ENCODE results near the gene CNKSR2.

CNKSR2 gene

DNA sequence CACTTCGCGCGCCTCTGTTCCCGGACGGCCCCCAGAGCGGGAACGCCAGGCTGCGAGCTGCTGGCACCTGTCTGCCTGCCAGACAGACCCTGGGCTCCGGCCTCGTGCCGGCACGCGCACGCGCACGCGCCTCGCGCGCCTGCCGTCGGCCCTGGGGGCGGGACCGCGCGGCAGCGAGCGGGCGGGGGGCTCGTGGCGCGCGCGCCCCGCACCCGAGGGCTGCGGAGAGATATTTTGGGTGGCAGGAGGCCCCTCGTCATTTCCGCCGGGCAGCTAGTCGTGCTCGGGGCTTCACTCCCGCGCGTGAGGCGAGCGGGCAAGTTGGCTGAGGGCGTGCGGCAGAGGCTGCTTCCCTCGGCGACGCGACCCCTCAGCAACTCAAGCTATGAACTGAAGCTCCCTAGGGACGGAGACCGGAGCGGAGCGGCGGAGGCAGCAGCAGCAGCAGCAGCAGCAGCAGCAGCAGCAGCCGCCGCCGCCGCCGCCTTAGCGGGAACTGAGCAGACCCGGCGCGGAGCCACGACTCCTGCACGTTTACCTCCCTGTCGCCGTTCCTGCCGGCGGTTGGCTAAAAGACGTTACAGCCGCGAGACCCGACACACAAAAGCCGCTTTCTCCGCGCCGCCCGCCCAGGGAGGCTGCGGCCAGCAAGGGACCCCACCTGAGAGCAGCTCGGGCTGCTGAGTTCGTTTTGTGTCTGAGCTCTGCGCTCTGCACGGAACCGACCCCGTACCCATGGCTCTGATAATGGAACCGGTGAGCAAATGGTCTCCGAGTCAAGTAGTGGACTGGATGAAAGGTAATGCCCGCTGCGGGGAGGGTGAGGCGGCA, at the start of gene CNKSR2:
Gene CNKSR2, plus strand, starts transcription at position 256 of the 831 bp plus-strand sequence. Its CDS starts 480 bp downstream, at position 736.
- no peak for DNase-seq

DNA sequence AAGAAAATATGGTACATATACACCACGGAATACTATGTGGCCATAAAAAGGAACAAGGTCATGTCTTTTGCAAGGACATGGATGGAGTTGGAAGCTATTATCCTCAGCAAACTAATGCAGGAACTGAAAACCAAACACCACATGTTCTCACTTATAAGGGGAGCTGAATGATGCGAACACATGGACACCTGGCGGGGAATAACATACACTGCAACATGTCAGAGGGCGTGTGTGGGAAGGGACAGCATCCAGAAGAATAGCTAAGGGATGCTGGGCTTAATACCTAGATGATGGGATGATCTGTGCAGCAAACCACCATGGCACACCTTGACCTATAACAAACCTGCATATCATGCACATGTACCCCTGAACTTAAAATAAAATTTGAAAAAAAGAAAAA, 19.5 kb upstream of the CNKSR2 start:
- no peak for DNase-seq

DNA sequence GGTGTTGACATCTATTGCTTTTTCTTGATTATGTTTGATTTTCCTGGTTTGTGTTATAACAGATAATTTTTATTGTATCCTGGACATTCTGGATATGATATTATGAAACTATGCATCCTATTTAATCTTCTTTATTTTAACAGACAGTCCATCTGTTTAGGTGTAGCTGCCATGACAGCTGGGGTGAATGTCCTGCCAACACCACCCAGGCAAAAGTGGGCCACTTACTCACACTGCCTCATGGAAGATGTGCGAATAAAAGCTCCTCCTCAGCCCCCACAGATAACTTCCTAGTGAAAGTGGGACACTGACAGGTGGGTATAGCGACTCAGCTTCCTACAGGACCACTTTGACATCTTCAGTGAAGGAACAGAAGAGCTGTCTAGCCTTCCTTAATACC, 18.4 kb upstream of the CNKSR2 start:
- no peak for DNase-seq

DNA sequence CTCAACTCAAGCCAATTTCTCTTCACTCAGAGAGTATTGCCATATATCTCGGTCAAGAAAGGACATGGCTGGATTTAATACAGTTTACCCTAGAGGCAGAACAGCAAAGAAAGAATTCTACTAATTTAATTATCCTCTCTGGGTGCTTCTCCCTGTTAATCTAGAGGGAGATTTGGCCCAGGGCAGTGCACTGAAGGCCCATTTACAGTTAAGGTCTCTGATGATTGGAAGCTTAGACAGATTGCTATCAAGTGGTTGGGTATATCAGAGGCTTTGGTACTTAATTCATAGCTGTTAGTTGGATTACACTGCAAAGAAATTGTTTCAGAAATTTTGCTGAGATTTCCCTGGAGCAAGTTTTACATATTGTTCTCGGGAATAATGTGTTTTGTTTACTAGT, 4.6 kb upstream of the CNKSR2 start:
- DNase-seq: no peak

DNA sequence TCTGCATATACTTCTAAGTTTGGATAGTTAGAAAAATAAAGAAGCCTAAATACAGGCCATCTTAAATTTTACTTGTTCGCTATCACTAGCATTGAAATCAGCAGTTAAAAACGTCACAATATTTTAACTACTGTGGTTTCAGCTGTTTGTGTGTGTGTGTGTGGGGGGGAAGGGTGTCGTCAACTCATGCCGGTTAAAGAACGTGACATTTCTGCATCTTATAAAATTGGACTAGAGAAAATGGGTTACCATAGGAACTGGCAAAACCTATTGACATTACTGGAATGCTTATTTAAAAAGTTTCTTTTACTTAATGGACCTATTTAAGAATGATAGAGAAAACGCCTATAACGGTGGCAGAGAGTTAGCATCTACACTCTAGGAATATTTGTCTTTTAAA, 1.2 kb upstream of the CNKSR2 start:
- no peak for DNase-seq

DNA sequence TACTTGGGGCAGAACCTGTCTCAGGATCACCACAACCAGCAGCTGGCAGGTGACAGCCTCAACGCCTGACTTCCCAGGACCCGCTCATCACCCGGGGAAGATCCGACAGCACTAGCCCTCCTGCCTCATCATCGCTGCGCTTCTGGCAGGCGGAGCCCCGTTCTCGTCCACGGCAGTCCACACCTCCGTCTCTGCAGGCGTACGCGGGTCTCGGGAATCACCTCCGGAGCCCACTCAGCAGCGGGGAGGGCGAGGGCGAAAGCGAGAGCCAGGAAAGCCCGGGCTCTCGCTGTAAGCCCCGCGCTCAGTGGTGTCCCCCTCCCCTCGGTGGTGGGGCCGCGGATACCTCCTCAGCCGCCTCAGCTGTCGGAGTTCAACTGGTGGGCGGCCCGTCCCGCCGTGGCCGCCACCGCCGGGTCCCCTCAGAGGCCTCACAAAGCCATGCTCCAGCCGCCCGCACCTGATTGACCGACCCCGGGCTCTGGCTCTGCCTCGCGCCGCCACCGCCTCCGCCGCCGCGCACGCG, 518 bp upstream of the CNKSR2 start:
- DNase-seq: no peak

DNA sequence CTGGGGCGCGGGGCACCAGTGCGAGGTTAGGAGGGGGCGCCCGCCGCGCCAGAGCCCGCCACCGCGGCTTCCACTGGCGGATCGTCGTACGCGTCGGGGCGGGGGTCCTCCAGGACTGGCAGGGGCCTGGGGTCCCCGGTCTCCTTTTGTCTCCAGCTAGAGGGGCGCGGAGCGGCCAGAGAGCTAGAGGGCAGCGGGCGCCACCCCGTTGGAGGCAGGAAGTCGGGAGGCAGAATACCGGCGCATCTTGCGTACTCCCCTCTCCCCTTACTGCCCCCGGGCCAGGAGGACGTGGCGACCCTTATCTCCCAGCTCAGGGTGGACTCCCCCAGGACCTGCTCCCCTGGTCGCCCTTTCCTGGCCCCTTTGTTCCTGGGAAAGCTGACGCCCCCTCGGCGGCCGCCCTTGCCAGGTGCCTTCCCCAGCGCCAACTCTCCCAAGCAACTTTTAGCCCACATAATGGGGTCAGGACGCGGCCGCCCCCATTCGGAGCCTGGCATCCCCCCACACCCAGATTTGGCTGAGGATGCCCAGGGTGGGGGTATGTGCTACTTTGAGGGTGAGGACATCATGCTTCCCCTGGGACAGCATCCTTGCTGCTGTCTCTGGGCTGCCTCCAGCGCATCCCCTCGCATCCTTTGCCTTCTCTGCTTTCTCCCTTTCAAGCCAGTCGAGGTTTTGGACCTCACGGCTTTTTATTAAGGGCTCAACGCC, 933 bp downstream of the CNKSR2 start:
- no peak for DNase-seq

DNA sequence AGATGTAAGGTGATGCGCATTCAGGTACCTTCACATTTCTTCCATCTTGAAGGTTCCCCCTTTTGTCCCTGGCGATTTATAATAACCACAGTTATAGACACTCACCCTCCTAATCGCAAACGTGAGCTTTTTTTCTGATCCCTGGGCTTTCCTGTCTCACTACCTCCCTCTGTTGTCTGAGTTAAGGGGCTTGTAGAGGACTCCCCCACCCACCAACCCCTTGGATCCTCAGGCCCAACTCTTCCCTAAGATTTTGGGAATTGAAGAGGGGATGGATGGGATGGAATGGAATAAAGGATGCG, 1.4 kb downstream of the CNKSR2 start:
- no peak for DNase-seq

DNA sequence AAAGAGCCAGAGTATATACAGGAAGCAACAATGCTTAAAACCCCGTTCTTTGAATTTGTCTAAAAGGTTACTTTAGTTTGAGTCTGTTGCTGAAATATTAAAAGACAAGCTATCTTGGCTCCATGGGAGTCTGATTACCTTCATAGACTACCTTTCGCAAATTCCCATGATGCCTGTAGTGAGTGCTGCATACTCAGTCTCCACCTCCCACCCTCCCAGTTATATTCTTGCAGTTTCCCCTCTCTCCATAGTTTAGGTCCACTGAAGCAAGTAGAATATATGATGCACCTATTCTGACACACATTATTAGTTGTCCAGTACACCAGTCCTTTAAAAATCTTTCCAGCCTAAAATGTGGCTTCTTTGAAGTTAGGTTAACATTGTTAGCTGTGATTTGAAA, 2.4 kb downstream of the CNKSR2 start:
- DNase-seq: no peak

DNA sequence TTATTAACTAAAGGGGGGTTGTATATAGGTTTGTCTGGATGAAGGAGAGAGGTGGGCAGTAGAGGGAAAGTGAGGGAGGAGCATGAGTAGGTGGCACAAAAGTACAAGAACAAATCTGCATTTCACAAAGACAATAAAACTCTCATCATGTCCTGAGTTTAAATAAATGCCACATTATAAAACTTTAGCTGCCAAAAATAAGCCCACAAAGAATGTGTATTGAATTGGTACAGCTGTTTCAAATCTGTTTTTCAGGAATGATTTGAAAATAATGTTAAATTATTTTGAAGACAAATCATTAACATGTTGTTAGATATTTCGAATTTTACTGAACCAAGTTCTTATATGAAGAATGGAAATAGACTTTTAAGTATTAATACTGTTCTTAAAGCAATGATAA, 5.8 kb downstream of the CNKSR2 start:
- DNase-seq: no peak

DNA sequence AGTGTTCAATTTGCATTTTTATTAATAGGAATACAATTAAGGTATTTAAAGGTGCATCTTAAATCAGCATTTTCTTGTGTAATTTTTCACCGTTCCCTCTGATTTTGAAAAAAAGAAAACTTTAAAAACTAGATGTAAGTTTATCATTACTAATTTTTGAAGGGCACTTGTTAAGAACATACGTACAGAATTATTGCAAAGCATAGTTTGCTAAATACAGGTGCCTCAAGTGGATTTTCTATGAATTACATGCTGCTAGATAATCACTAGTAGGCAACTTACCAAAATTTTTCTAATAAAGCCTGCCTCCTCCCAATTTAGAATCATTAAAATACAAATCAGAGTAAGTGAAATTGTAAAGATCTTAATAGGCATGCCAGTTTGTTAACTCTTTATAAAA, 8.5 kb downstream of the CNKSR2 start:
- DNase-seq: no peak

DNA sequence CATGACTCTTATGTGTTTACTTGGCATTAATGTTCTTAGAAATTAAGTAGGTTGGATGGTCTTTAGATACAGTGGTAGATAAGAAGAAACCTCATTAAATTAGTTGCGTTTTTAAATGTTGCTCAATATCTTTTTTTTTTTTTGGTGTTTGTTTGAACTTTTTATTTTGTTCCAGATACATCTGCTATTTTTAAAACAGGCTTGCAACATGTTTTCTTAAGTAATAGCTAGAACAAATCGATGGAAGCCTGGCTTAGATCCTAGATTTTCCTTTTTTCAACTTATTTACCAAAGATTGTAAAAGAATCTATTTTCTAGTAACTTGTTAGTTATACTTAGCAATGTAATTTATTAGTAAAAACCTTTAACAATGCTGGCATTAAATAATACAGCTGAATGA, 9.3 kb downstream of the CNKSR2 start:
- DNase-seq: no peak

DNA sequence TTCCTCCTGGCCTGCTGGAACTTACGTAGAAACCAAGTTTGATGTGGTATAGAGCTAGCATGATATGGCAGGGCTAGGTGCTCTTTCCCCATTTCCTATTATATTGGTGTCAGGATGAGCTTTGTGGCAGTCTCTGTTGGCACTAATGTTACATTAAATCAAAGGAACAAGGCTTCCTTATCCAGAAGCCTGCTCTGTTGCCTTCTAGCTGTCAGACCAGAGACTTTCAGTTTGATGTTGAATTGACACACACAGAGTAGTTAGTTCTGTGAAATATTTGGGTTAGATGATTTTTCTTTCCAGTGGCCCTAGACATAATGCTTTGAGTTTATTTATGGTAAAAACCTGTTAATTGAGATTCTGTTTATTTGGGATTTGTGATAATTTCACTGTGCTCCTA, 10.0 kb downstream of the CNKSR2 start:
- DNase-seq: no peak

DNA sequence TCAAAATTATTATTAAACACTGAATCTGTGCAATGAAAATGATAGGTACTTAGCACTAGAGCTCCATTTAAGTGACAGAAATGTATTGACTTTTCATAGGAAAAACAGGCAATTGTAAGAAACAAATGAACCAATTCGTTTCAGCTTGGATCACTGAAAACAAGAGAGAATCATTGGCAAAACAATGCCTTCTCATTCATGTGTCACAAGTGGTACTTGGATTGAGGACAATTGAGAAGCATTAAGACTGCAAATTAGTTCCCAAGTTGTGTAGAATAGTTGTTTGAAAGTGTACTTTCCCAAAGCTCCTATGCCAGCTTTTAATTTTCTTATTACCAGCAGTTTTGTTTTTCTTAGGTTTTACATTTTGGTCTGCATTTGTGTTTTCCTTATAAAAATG, 20.6 kb downstream of the CNKSR2 start:
- DNase-seq: no peak

DNA sequence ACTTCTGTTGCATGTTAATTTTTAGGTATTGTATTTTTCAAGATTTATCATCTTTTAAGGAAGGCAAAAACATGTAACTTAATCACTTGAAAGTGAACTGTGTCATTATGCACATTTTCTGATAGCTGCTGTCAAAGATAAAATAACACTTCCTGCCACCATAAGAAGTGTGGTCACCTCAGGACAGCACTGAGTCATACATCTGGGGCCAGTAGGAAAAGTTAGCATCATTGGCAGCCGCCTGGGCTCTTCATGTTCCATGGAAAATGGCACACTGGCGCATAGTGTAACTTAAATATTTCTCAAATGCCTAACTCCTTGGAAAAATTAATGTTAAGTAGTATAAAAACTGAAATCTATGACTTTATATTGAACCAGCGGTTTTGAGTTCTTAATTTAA, 24.2 kb downstream of the CNKSR2 start:
- no peak for DNase-seq

DNA sequence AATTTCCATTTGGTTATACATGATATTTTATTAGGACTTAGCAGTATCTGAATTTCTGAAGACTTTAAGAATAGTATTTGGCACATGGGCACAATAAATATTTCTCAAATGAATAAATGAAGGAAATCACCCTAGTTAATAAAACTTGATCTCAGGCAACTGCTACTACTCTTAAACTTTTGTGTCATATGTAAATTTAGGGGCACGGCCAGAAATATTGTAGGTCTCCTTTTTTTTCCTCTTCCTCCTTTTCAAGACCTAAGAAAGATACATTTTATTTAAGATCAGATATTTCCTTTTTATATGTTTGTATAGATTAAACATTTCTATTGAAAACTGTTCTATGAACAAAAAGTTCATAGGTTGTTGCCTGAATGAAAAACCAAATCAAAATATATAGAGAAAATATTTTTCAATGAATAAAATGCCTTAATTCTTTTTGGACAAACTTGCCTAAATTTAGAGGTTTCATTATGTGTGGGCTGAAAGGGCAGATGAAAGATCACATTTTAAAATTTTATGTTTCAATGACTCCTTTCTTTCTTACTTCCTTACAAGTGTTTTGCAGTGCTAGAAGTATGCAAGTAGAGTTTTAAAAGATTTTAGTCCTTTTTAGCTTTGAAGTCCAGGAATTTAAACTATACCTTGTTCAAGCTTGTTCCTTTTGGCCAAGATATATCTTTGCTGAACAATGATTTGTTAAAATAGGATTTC, 26.3 kb downstream of the CNKSR2 start:
- DNase-seq: no peak

DNA sequence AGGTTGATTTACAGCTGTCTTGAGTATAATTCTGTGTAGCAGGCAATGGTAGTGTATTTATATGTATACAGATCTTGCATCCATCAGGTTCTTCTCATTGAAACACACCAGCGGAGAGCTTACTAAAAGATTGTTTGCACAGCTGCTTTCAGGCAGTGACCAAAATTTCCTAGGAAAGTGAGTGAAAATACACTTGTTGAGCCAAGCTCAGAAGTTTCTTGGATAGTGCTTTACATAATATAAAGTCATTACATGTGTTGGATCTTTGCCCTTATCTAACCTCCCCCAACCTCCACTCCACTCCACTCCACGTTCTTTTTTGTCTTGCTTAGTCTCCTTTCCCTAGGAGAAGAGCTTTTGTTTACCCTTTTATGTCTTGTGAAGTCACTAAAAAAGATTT, 34.1 kb downstream of the CNKSR2 start:
- no peak for DNase-seq

DNA sequence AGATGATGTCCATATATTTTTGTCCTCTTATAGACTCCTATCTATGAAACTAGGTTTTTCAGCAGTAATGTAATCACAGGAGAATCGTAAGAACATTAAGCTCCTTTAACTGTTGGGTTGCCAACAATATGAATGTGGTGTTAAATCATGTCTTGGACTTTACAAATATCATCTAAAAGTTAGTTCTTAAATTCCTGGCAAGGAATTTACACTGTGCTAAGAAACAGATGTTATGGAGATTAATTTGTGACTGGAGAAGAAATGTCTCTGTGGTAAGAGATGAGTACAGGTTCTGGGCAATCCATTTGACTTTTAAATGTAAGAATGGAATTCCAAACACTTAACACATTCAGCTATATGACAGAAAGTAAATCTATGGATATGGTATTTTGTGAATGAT, 34.6 kb downstream of the CNKSR2 start:
- DNase-seq: no peak

DNA sequence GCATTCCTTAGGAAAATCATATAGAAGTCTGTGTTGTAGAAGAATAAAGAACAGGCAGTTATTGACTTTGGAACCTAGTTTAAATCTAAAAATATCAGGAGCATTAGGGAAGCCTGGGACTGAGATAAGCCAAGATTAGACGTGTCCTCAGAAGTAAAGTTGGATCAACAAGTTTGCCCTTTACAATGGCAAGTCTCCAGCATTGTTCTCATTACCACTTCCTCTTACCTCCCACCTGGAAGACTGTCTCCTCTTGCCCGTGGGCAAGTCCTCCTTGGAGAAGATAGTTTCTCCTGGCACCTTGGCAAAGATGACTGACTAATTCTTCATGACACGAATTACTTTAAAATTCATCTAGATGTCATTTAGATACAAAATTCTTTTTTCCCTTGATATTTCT, 37.8 kb downstream of the CNKSR2 start:
- no peak for DNase-seq

DNA sequence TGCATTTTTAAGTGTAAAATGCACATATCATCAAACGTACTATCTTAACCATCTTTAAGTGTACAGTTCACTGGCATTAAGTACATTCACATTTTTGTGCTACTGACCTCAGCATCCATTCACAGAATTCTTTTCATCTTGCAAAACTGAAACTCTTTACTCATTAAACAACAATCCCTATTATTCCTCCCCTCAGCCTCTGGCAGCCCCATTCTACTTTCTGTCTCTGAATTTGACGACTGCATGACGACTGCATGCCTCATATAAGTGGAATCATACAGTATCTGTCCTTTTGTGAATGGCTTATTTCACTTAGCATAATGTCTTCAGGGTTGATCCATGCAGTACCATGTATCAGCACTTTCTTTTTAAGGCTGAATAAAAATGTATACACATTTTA, 38.7 kb downstream of the CNKSR2 start:
- DNase-seq: no peak

DNA sequence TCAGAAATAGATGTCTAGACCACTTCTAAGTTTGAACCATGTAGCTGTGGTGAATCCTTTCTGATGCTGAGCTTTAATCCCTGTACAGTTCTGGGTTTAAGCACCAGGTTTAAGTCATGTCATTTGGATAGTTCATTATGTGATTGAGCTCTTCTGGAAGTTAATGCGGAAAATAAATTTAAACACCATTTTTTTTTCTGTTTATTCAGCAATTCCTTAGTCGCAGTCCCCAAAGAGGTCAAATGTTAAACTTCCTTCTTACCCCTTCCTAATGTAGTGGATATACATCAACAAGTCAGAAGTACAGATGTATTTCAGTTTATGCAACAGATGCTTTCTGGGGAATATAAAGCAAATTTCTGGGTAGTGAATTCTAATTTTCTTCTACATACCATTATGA, 52.9 kb downstream of the CNKSR2 start:
- no peak for DNase-seq

DNA sequence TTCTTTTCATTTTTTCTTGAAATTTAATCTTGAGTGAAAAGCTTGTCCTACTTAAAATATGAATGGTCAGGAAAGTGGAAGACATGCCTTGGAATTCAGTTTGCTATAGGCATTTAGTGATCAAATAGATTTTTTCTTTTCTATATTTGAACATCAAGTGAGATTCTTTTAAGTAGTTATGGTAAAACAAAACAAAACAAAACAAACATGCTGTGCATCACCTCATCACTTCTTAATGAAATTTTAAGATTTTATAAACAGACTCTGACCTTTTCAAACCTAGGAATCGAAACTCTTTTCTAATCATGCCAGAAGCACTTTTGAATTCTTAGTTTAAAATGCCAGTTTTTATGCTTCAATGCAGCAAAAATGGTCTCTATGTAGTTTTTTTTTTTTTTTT, 62.8 kb downstream of the CNKSR2 start:
- DNase-seq: no peak

DNA sequence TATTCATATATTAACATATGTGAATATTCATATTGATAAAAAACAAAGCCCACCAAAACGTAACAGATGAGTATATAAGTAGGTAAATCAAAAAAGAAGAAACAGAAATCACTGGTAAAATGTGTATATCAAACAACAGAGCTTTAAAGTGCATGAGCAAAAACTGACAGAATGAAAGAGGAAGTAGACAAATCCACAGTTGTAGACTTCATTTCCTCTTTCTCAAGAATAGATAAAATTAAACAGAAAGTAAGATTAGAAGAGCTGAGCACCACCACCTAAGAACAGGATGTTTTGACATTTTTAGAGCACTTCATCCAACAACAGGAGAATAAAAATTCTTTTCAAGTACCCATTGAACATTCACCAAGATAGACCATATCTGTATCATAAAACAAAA, 64.6 kb downstream of the CNKSR2 start:
- DNase-seq: no peak

DNA sequence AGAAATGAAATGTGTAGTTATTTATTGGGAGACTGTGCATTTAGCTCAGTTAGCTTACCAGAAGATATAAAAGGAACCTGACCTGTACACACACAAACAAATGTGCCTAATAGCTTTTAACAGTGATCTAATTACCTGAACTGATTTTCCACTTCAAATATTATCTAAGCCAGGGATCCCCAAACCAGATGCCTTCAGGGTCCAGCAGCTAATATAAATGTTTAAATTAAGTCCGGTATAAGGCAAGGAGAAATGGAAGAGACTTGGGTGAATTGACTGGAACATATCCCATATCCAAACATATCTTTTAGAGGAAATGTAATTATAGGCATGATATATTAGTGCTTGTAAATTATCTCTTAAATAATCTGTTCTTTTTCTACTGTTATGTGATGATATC, 66.7 kb downstream of the CNKSR2 start:
- no peak for DNase-seq
